HG03342 (cell line): ENCODE data around the gene FBRSL1.

Experiments used
- ATAC-seq: cut with Tn5 transposase; IDR thresholded peaks from one replicate; pipeline ENCODE4 v1.9.1; 2021; ENCODE audit warnings: mild to moderate bottlenecking, moderate library complexity; ENCODE audit not compliant: unreplicated experiment

FBRSL1 gene

DNA sequence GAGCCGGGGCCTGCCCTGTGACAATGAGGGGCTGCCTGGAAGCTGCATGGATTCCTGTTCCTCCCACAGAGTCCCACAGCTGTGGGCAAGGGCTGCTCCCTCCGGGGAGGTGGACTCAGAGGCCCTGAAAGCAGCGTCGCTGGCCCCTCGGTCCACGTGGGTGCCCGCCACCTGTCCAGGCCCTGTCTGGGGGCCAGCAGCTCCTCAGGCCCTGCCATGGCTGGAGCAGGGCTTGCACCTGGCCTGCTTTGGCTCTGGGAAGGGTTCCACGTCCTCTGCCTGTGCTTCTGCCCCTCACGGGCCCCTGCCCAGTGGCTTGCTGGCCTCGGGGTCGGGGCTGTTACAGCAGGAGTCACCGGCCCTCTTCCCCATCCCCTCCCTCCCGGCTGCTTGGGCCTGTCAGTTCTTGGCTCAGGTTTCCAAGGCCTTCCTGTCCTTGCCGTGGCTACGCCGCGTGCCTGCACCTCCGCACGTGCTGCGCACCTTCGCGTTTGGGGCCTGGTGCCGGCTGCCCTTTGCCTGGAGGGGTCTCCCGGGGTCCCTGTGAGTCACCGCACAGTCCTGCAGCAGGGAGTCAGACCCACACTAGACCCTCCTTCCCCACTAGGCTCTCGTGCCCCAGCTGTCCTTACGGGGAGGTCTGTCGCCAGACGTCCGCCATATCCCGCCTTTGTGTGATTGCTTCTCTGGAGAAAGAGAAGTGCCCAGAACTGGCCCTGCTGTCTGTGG, 5.8 kb downstream of the FBRSL1 start:
- ATAC-seq: no peak

- ATAC-seq: no peak
Observed at GRCh38 chr12:132496358-132496669, 6.4 kb downstream of the FBRSL1 start.

DNA sequence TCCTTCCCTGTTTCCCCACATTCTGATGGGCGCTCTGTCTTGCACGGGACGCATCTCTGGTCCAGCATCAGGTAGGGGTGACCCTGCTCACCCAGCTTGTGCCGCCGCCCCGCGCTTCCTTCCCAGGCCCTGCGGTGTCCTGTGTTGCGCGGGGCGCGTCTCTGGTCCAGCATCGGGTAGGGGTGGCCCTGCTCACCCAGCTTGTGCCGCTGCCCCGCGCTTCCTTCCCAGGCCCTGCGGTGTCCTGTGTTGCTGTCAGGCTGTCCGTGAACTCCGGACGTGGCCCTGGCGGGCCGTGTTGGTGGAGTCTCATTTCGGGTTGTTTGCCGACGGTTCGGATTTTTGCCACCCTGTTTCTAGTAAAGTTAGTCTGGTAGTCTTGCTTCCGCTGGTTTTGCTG, 6.8 kb downstream of the FBRSL1 start:
- ATAC-seq: no peak

GRCh38 chr12:132497514-132498405, 7.8 kb downstream of the FBRSL1 start:
- ATAC-seq: no peak

DNA sequence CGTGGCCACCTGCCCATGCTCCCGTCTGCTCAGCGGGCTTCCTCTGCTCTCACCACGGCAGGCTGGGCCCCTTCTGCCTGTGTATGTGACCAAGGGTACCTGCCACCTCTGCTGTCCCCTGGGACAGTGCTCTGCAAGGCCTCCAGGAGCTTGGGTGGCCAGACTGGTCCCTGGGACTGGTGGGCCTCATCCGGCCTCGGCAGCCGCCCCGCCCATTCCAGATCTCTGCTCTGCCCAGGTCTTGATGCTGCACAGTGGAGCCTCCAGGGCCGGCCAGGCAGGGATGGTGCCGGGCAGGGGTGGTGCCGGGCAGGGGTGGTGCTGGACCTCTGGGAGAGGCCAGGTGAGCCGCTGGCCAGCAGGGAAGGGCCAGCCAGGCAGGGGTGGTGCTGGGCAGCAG, 9.0 kb downstream of the FBRSL1 start:
- ATAC-seq: no peak

GRCh38 chr12:132500142-132500855, 10.3 kb downstream of the FBRSL1 start:
- ATAC-seq: no peak

- ATAC-seq: no peak
Observed at GRCh38 chr12:132500856-132501180, 10.9 kb downstream of the FBRSL1 start.

GRCh38 chr12:132501204-132501940, 11.4 kb downstream of the FBRSL1 start:
- ATAC-seq: no peak

GRCh38 chr12:132502149-132502881, 12.4 kb downstream of the FBRSL1 start:
- no peak for ATAC-seq

- ATAC-seq: no peak
Observed at GRCh38 chr12:132502882-132503193, 12.9 kb downstream of the FBRSL1 start.

- no peak for ATAC-seq
Observed at GRCh38 chr12:132503618-132504204, 13.8 kb downstream of the FBRSL1 start.

- no peak for ATAC-seq
Observed at GRCh38 chr12:132505105-132505851, 15.3 kb downstream of the FBRSL1 start.

GRCh38 chr12:132505852-132506219, 15.9 kb downstream of the FBRSL1 start:
- ATAC-seq: no peak

GRCh38 chr12:132506328-132507160, 16.6 kb downstream of the FBRSL1 start:
- ATAC-seq: peak; percentile 75

DNA sequence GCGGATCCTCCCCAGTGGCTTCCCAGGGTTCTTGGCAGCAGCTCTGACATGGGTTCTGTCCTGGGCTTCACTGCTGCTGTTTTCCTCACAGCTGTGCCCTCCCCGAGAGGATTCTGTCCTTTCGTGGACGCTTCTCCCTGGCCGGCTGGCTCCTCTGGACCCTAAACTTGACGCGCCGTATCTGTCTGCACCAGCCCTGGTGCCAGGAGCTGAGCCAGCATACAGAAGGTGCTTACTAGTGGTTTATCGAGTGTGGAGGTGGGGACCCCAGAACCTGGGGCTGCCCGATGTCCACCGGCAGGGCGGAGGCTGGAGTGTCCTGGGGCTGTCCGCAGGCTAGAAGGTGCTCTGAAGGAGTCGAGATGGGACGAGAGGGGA, 17.2 kb downstream of the FBRSL1 start:
- no peak for ATAC-seq

- no peak for ATAC-seq
Observed at GRCh38 chr12:132507656-132508490, 17.9 kb downstream of the FBRSL1 start.

GRCh38 chr12:132508491-132508740, 18.5 kb downstream of the FBRSL1 start:
- no peak for ATAC-seq
